Measurements from ENCODE around the gene KLF8. TPM values are rescaled to one million over a fixed set of nuclear protein-coding genes. Genes with fewer than 3 reads are reported as not detected.

KLF8 gene
- total and polyA plus RNA-seq, 9 of the 15 experiments (the other 6 are each of a cell fraction or from before 2014, with no cell fraction given): 0.01 to 0.10 (median 0.04) TPM; not detected in 3

- FAIRE-seq: no peak
- TF ChIP-seq ZNF124 (CRISPR knock-in tag; IDR thresholded peaks at IDR 0.05) (no peak), PATZ1 (CRISPR knock-in tag; IDR thresholded peaks at IDR 0.05; ENCODE audit: borderline replicate concordance) (no peak), RBM39 (optimal IDR thresholded peaks at IDR 0.05; ENCODE audit: low read depth, low read length) (no peak), LEF1 (IDR thresholded peaks at IDR 0.05) (no peak), ZKSCAN1 (IDR thresholded peaks at IDR 0.05; ENCODE audit: low read depth, low read length) (no peak), ZNF431 (CRISPR knock-in tag; IDR thresholded peaks at IDR 0.05) (no peak), KLF6 (CRISPR knock-in tag; IDR thresholded peaks at IDR 0.05; ENCODE audit: borderline replicate concordance) (no peak), ZNF316 (IDR thresholded peaks at IDR 0.05) (no peak), HDAC8 (tag; IDR thresholded peaks at IDR 0.05) (no peak)
- Histone ChIP-seq H2AFZ (ENCODE audit: low read depth, low read length) (no peak overlapping the region), H3K4me3 (no peak overlapping the region), H3K36me3 (ENCODE audit: control insufficient read depth, insufficient read depth, low read length) (no peaks in the 10 kb centered on the region), H4K20me1 (replicated peaks; ENCODE audit: control insufficient read depth, insufficient read depth, low read length) (no peaks in the 10 kb centered on the region), H3K79me2 (ENCODE audit: control insufficient read depth, insufficient read depth, low read length) (no peaks in the 10 kb centered on the region), H3K9me1 (ENCODE audit: control insufficient read depth, insufficient read depth, low read length) (no peaks in the 10 kb centered on the region), H3K27me3 (ENCODE audit: control insufficient read depth in 2 of 2, insufficient read depth in 2 of 2, low read length in 2 of 2) (no peaks in the 10 kb centered on the region), H3K4me1 (replicated peaks in 1 of 2; ENCODE audit: control insufficient read depth in 2 of 2, insufficient read depth in 2 of 2, low read length in 2 of 2) (no peaks in the 10 kb centered on the region), H3K4me2 (ENCODE audit: insufficient read depth, low read length) (no peak overlapping the region), H3K9me3 (replicated peaks; ENCODE audit: control insufficient read depth, insufficient read depth, low read depth, low read length) (no peaks in the 10 kb centered on the region), H3K9ac (ENCODE audit: insufficient read depth in 1 of 2, low read depth in 2 of 2, low read length in 2 of 2) (no peak overlapping the region), H3K27ac (ENCODE audit: extremely low read depth, low read depth, low read length) (no peak overlapping the region)
- 14% methylated on average over 13 of the region's 28 CpGs for WGBS (ENCODE audit: insufficient coverage, low coverage, missing lambda C conversion rate)
- POLR2A ChIA-PET: no interaction called here
- intact Hi-C loops (cut with micrococcal nuclease) (no loop called here), in situ Hi-C loops (cut with MboI) (no loop called here)
- no peak for ATAC-seq
- CTCF ChIA-PET (ENCODE audit: low intra/inter-chr PET ratio): no interaction called here
- no peak for DNase-seq (ENCODE audit: extremely low read depth in 1 of 4, low spot score in 3 of 4)
- BruUV-seq (replicated peaks): no TSS peak
These were observed 9.6 kb upstream of the KLF8 start for GRCh38 chrX:56222473-56223000.
